A673 (cell line): ENCODE data around the gene PPP1R3F.

ENCODE experiments used
- EZH2 ChIP-seq: fragments of 200-600 bp; sonication (generic); IDR thresholded peaks from 2 replicates; pipeline ENCODE4 v1.6.1; 2017; ENCODE audit warnings: borderline replicate concordance, low read depth, mild to moderate bottlenecking, mixed read lengths, antibody characterized with exemption, low read length; ENCODE audit not compliant: poor library complexity, severe bottlenecking
- TF ChIP-seq, protein P1 (sequence below): fragments of 300-800, 200-600 bp; sonication (generic); conservative IDR thresholded peaks from 2 replicates; pipeline ENCODE4 v1.5.1; 2017; ENCODE audit warnings: low read depth, mild to moderate bottlenecking, antibody characterized with exemption, low read length, moderate library complexity, mixed read lengths

GRCh38 chrX:49233887-49234555 lies 35.6 kb upstream of the PPP1R3F start:
- TF ChIP-seq, protein P1, sequence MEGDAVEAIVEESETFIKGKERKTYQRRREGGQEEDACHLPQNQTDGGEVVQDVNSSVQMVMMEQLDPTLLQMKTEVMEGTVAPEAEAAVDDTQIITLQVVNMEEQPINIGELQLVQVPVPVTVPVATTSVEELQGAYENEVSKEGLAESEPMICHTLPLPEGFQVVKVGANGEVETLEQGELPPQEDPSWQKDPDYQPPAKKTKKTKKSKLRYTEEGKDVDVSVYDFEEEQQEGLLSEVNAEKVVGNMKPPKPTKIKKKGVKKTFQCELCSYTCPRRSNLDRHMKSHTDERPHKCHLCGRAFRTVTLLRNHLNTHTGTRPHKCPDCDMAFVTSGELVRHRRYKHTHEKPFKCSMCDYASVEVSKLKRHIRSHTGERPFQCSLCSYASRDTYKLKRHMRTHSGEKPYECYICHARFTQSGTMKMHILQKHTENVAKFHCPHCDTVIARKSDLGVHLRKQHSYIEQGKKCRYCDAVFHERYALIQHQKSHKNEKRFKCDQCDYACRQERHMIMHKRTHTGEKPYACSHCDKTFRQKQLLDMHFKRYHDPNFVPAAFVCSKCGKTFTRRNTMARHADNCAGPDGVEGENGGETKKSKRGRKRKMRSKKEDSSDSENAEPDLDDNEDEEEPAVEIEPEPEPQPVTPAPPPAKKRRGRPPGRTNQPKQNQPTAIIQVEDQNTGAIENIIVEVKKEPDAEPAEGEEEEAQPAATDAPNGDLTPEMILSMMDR, result no peak
- no peak for TF ChIP-seq EZH2
